CD14-positive monocyte (primary cell): ENCODE measurements around the gene PGLYRP2. TPM values are rescaled to one million over a fixed set of nuclear protein-coding genes. Genes with fewer than 3 reads are reported as not detected.

Source experiments
- DNase-seq, 3 donors: peaks; one replicate each; pipeline ENCODE4 v3.0.0-alpha.2; 2011 to 2022
- H2AFZ ChIP-seq: 2 replicates; pipeline ENCODE4 v1.6.0; 2012; ENCODE audit warnings: mild to moderate bottlenecking, low read depth, low read length, inconsistent platforms; ENCODE audit not compliant: insufficient read depth, poor library complexity, severe bottlenecking
- H3K27ac ChIP-seq, 2 donors: 1 replicate in 1 of 2; 2 replicates in 1 of 2; pipeline ENCODE4 v1.5.1; 2012 to 2013; ENCODE audit warnings: low read length in 2 of 2, control low read depth in 1 of 2, inconsistent platforms in 1 of 2, low read depth in 1 of 2, mild to moderate bottlenecking in 1 of 2
- H3K27me3 ChIP-seq, 2 donors: one replicate each; pipeline versions ENCODE4 v1.6.0 to v1.6.1; 2011 to 2013; ENCODE audit warnings: low read length in 2 of 2; ENCODE audit not compliant: control insufficient read depth in 2 of 2, insufficient read depth in 2 of 2
- H3K36me3 ChIP-seq, 2 donors: replicated peaks in 1 of 2; 1 replicate in 1 of 2; 2 replicates in 1 of 2; pipeline versions ENCODE4 v1.5.1 to v1.6.1; 2012 to 2013; ENCODE audit warnings: low read length in 2 of 2, control low read depth in 1 of 2, inconsistent platforms in 1 of 2, mild to moderate bottlenecking in 1 of 2; ENCODE audit not compliant: insufficient read depth in 2 of 2, control insufficient read depth in 1 of 2
- H3K4me1 ChIP-seq, 2 donors: 1 replicate in 1 of 2; 2 replicates in 1 of 2; pipeline versions ENCODE4 v1.5.1 to v1.6.1; 2012 to 2013; ENCODE audit warnings: low read length in 2 of 2, control low read depth in 1 of 2, inconsistent platforms in 1 of 2, mild to moderate bottlenecking in 1 of 2, moderate library complexity in 1 of 2; ENCODE audit not compliant: insufficient read depth in 2 of 2, control insufficient read depth in 1 of 2
- H3K4me2 ChIP-seq: replicated peaks from 2 replicates; pipeline ENCODE3; 2012; ENCODE audit warnings: low read length, moderate library complexity, mild to moderate bottlenecking; ENCODE audit not compliant: poor library complexity, severe bottlenecking; ENCODE audit errors: extremely low read depth
- H3K4me3 ChIP-seq, 3 experiments: fragments of 200-600 bp in 1 of 3; sonication (generic) in 1 of 3; replicated peaks in 1 of 3; 1 replicate in 2 of 3; 2 replicates in 1 of 3; pipeline ENCODE4 v1.5.1; 2011 to 2013; ENCODE audit warnings: low read length in 3 of 3, mild to moderate bottlenecking in 3 of 3, control low read depth in 2 of 3, low read depth in 2 of 3, inconsistent platforms in 1 of 3, moderate library complexity in 1 of 3
- H3K79me2 ChIP-seq: 2 replicates; pipeline ENCODE4 v1.6.0; 2012; ENCODE audit warnings: mild to moderate bottlenecking, control low read depth, inconsistent platforms, low read length, moderate library complexity; ENCODE audit not compliant: insufficient read depth
- H3K9ac ChIP-seq: 2 replicates; pipeline ENCODE4 v1.6.0; 2017; ENCODE audit warnings: low read length, mild to moderate bottlenecking; ENCODE audit not compliant: insufficient read depth, poor library complexity, severe bottlenecking
- H3K9me3 ChIP-seq, 2 donors: replicated peaks in 1 of 2; 1 replicate in 1 of 2; 2 replicates in 1 of 2; pipeline versions ENCODE4 v1.5.1 to v1.6.1; 2012 to 2013; ENCODE audit warnings: low read length in 2 of 2, control low read depth in 1 of 2; ENCODE audit not compliant: control insufficient read depth in 1 of 2, insufficient read depth in 1 of 2
- H4K20me1 ChIP-seq: 2 replicates; pipeline ENCODE4 v1.6.0; 2012; ENCODE audit warnings: mild to moderate bottlenecking, low read length, control low read depth, moderate library complexity; ENCODE audit not compliant: insufficient read depth
- H3K27ac Mint-ChIP-seq, 7 donors: one replicate each; pipeline ENCODE4 v1.8.0; 2020; ENCODE audit warnings: mild to moderate bottlenecking in 7 of 7, mixed read lengths in 7 of 7, moderate library complexity in 6 of 7, inconsistent platforms in 2 of 7
- H3K27me3 Mint-ChIP-seq, 3 donors: one replicate each; pipeline ENCODE4 v1.8.0; 2021 to 2022; ENCODE audit warnings: low read depth in 3 of 3, mild to moderate bottlenecking in 3 of 3, mixed read lengths in 3 of 3, moderate library complexity in 3 of 3, inconsistent platforms in 1 of 3
- H3K36me3 Mint-ChIP-seq, 2 donors: one replicate each; pipeline ENCODE4 v1.8.0; 2020; ENCODE audit warnings: mixed read lengths in 2 of 2, inconsistent platforms in 1 of 2, mild to moderate bottlenecking in 1 of 2
- H3K4me1 Mint-ChIP-seq: one replicate; pipeline ENCODE4 v1.8.0; 2020; ENCODE audit warnings: mild to moderate bottlenecking, mixed read lengths
- H3K4me3 Mint-ChIP-seq, 2 donors: one replicate each; pipeline ENCODE4 v1.8.0; 2020; ENCODE audit warnings: mild to moderate bottlenecking in 2 of 2, mixed read lengths in 2 of 2, moderate library complexity in 1 of 2
- H3K9me3 Mint-ChIP-seq, 7 donors: one replicate each; pipeline ENCODE4 v1.8.0; 2020 to 2022; ENCODE audit warnings: mixed read lengths in 7 of 7, mild to moderate bottlenecking in 6 of 7, moderate library complexity in 6 of 7, inconsistent platforms in 2 of 7
- CTCF ChIP-seq: fragments of 200-600 bp; IDR thresholded peaks from one replicate; pipeline ENCODE4 v1.8.0; 2022; ENCODE audit warnings: antibody characterized with exemption, mild to moderate bottlenecking
- WGBS: methylation state at CpG from one replicate; pipeline ENCODE4 v1.1.5; 2013; ENCODE audit warnings: missing lambda C conversion rate; ENCODE audit not compliant: insufficient coverage; 5-methylcytosine and 5-hydroxymethylcytosine counted together
- intact Hi-C, 2 donors: fragments of 100-400 bp; cut with micrococcal nuclease; formaldehyde crosslinking; loops; one replicate each; pipeline versions ENCODE4 v1.15.0 to v1.15.1; 2023
- polyA plus RNA-seq, 3 donors: library from polyadenylated mRNA; depleted of rRNA in 1 of 3; unstranded in 2 of 3; stranded (reverse) in 1 of 3; fragments of 300-500 nt in 2 of 3; fragments of >200 nt in 1 of 3; fragmentation: Illumina TruSeq in 2 of 3; gene quantifications; 1 replicate in 2 of 3; 2 replicates in 1 of 3; pipeline ENCODE4 v1.2.3, GENCODE V29; 2012 to 2021

PGLYRP2 gene
- polyA plus RNA-seq, 3 donors: 0.03 to 0.32 (median 0.15) TPM

GRCh38 chr19:15476325-15476724 is 3.0 kb downstream of the PGLYRP2 start:
- no peaks in the 10 kb centered on the region for H4K20me1 ChIP-seq
- H2AFZ ChIP-seq: no peak overlapping the region
- WGBS: 12% methylated on average over 5 of the region's 5 CpGs
- H3K4me2 ChIP-seq: no peak overlapping the region
- Mint-ChIP-seq H3K27me3 (peaks cover 4 to 12% (median 6%) of the 10 kb centered on the region in 3 donors), H3K27ac (no peak overlapping the region), H3K4me1 (peaks cover 4% of the 10 kb centered on the region), H3K4me3 (no peak overlapping the region), H3K9me3 (peaks cover 0 to 12% (median 3%) of the 10 kb centered on the region in 7 donors), H3K36me3 (no peaks in the 10 kb centered on the region)
- no peak overlapping the region for H3K27ac ChIP-seq
- H3K4me1 ChIP-seq: no peaks in the 10 kb centered on the region
- intact Hi-C loops: loop anchor here in 1 of 2 donors (10.0 kb wide), 1 partner anchor 78 kb away; no protein-coding TSS in a partner anchor
- no peak for DNase-seq
- TF ChIP-seq CTCF: no peak
- H3K4me3 ChIP-seq: no peak overlapping the region
- no peaks in the 10 kb centered on the region for H3K36me3 ChIP-seq
- no peaks in the 10 kb centered on the region for H3K79me2 ChIP-seq
- H3K27me3 ChIP-seq: peaks cover 0 to 2% of the 10 kb centered on the region in 2 donors
- H3K9me3 ChIP-seq: peaks cover 0 to 6% of the 10 kb centered on the region in 2 donors
- no peak overlapping the region for H3K9ac ChIP-seq

- WGBS: 96% methylated on average over 10 of the region's 10 CpGs
- peaks cover 0 to 2% of the 10 kb centered on the region in 2 donors for H3K27me3 ChIP-seq
- H3K9ac ChIP-seq: no peak overlapping the region
- no peak overlapping the region for H3K4me3 Mint-ChIP-seq
- no peak overlapping the region for H3K27ac Mint-ChIP-seq
- no peak overlapping the region for H3K4me2 ChIP-seq
- DNase-seq: no peak
- H2AFZ ChIP-seq: no peak overlapping the region
- H3K36me3 ChIP-seq: no peaks in the 10 kb centered on the region
- peaks cover 4% of the 10 kb centered on the region for H3K4me1 Mint-ChIP-seq
- no peaks in the 10 kb centered on the region for H3K4me1 ChIP-seq
- H3K9me3 ChIP-seq: peaks cover 0 to 6% of the 10 kb centered on the region in 2 donors
- H3K4me3 ChIP-seq: no peak overlapping the region
- H3K36me3 Mint-ChIP-seq: no peaks in the 10 kb centered on the region
- H3K9me3 Mint-ChIP-seq: peaks cover 0 to 14% (median 3%) of the 10 kb centered on the region in 7 donors
- no peaks in the 10 kb centered on the region for H4K20me1 ChIP-seq
- intact Hi-C loops: loop anchor here in 1 of 2 donors (10.0 kb wide), 1 partner anchor 79 kb away; no protein-coding TSS in a partner anchor
- peaks cover 7 to 15% (median 10%) of the 10 kb centered on the region in 3 donors for H3K27me3 Mint-ChIP-seq
- no peak for TF ChIP-seq CTCF
- H3K79me2 ChIP-seq: no peaks in the 10 kb centered on the region
- no peak overlapping the region for H3K27ac ChIP-seq
These were observed 3.7 kb downstream of the PGLYRP2 start for GRCh38 chr19:15475611-15476010.
